H1 (cell line): ENCODE results near the gene LAD1.

ENCODE experiments used
- ATF2 ChIP-seq: IDR thresholded peaks from 2 replicates; pipeline ENCODE4 v1.6.1; 2012; ENCODE audit warnings: low read length, inconsistent platforms
- CTCF ChIP-seq, 3 experiments: IDR thresholded peaks; 1 replicate in 2 of 3; 2 replicates in 1 of 3; pipeline versions ENCODE4 v1.5.1 to v1.6.1; 2011; ENCODE audit warnings: low read length in 3 of 3, mild to moderate bottlenecking in 3 of 3, inconsistent platforms in 2 of 3, low read depth in 1 of 3, moderate library complexity in 1 of 3; ENCODE audit not compliant: insufficient read depth in 1 of 3; ENCODE audit errors: control extremely low read depth in 1 of 3
- EGR1 ChIP-seq: IDR thresholded peaks from 2 replicates; pipeline ENCODE4 v1.6.1; 2011; ENCODE audit warnings: low read depth, low read length, borderline replicate concordance
- GABPA ChIP-seq: IDR thresholded peaks from 2 replicates; pipeline ENCODE4 v1.6.1; 2011; ENCODE audit warnings: mild to moderate bottlenecking, low read length, moderate library complexity, borderline replicate concordance; ENCODE audit not compliant: insufficient read depth
- HDAC2 ChIP-seq, 2 experiments: fragments of 300-600 bp in 1 of 2; sonication (generic) in 1 of 2; IDR thresholded peaks; 2 replicates each; pipeline ENCODE4 v1.6.1; 2011 to 2012; ENCODE audit warnings: low read depth in 2 of 2, low read length in 2 of 2, mild to moderate bottlenecking in 2 of 2, moderate library complexity in 2 of 2, borderline replicate concordance in 1 of 2, inconsistent platforms in 1 of 2
- JUND ChIP-seq: IDR thresholded peaks from 2 replicates; pipeline ENCODE4 v1.6.1; 2011; ENCODE audit warnings: mild to moderate bottlenecking, improper control_type of control experiment, low read length
- MAX ChIP-seq: IDR thresholded peaks from 2 replicates; pipeline ENCODE4 v1.6.1; 2012; ENCODE audit warnings: inconsistent platforms
- POLR2A ChIP-seq, 2 experiments: IDR thresholded peaks; 1 replicate in 1 of 2; 2 replicates in 1 of 2; pipeline ENCODE4 v1.6.1; 2011; ENCODE audit warnings: low read depth in 2 of 2, low read length in 2 of 2, mild to moderate bottlenecking in 2 of 2; ENCODE audit errors: control extremely low read depth in 1 of 2
- POLR2AphosphoS5 ChIP-seq: IDR thresholded peaks from 2 replicates; pipeline ENCODE4 v1.6.1; 2011; ENCODE audit warnings: low read depth, low read length
- RAD21 ChIP-seq, 2 experiments: IDR thresholded peaks in 1 of 2; conservative IDR thresholded peaks in 1 of 2; 2 replicates each; pipeline ENCODE4 v1.6.1; 2011; ENCODE audit warnings: low read depth in 2 of 2, low read length in 2 of 2, improper control_type of control experiment in 1 of 2, inconsistent platforms in 1 of 2, mild to moderate bottlenecking in 1 of 2, moderate library complexity in 1 of 2
- RFX5 ChIP-seq: IDR thresholded peaks from 2 replicates; pipeline ENCODE4 v1.6.1; 2011; ENCODE audit warnings: low read depth, low read length, improper control_type of control experiment, borderline replicate concordance
- RXRA ChIP-seq: IDR thresholded peaks from 2 replicates; pipeline ENCODE4 v1.6.1; 2011; ENCODE audit warnings: low read depth, mild to moderate bottlenecking, low read length, moderate library complexity; ENCODE audit not compliant: insufficient read depth
- SIN3A ChIP-seq, 2 experiments: IDR thresholded peaks in 1 of 2; conservative IDR thresholded peaks in 1 of 2; 2 replicates each; pipeline ENCODE4 v1.6.1; 2011 to 2012; ENCODE audit warnings: low read length in 2 of 2, improper control_type of control experiment in 1 of 2, low read depth in 1 of 2, mild to moderate bottlenecking in 1 of 2
- TAF7 ChIP-seq: optimal IDR thresholded peaks from 2 replicates; pipeline ENCODE3; 2011; ENCODE audit warnings: low read depth, mild to moderate bottlenecking, inconsistent platforms, low read length, moderate library complexity, borderline replicate concordance

- TF ChIP-seq CTCF (IDR thresholded peaks at IDR 0.05; ENCODE audit: control extremely low read depth in 1 of 3, insufficient read depth in 1 of 3, low read depth in 1 of 3, low read length in 3 of 3) (no peak), MAX (no peak), RFX5 (no peak), HDAC2 (IDR thresholded peaks at IDR 0.05; ENCODE audit: borderline replicate concordance in 1 of 2, low read depth in 2 of 2, low read length in 2 of 2) (no peak), EGR1 (no peak), GABPA (no peak), POLR2AphosphoS5 (no peak), RAD21 (IDR thresholded peaks at IDR 0.05 in 1 of 2, conservative IDR thresholded peaks at IDR 0.05 in 1 of 2; ENCODE audit: low read depth in 2 of 2, low read length in 2 of 2) (no peak), SIN3A (conservative IDR thresholded peaks at IDR 0.05 in 1 of 2, IDR thresholded peaks at IDR 0.05 in 1 of 2; ENCODE audit: low read depth in 1 of 2, low read length in 2 of 2) (no peak), RXRA (no peak), TAF7 (no peak), JUND (no peak), POLR2A (IDR thresholded peaks at IDR 0.05; ENCODE audit: control extremely low read depth in 1 of 2, low read depth in 2 of 2, low read length in 2 of 2) (no peak), ATF2 (no peak)
Measured at GRCh38 chr1:201405484-201405831, 6.3 kb upstream of the LAD1 start.
